GM12801 (cell line): ENCODE data around the gene C17orf50.

Experiments used
- TF ChIP-seq, protein P1 (sequence below): IDR thresholded peaks from one replicate; pipeline ENCODE4 v1.5.1; 2011; ENCODE audit warnings: control low read depth; ENCODE audit not compliant: insufficient read length; ENCODE audit errors: extremely low read depth

The C17orf50 gene

DNA sequence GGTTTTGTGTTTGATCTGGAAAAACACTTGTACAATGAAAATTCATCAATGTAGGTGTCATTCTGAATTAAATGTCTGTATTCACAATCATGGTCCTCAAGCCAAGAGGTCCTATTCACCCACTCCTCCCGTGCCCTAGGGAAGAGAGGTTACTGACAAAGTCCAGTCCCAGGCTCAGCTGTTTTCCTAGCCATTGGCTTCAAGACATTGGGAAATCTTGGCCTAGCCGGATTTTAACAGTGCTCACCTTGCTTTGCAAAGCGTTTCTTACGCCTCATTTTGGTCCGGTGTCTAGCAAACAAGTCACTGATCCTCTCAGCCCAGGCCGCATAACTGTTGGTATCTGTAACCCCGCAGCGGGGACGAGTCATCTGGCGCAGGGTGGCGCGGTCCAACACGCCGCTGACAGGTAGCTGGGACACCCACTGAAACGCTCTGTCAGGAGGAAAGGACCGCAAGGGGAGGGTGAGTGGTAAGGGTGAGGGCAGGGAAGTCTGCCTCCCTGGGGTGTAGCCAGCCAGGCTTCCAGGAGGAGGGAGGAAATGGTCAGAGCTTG lies 18.0 kb downstream of the C17orf50 start:
- TF ChIP-seq, protein P1, sequence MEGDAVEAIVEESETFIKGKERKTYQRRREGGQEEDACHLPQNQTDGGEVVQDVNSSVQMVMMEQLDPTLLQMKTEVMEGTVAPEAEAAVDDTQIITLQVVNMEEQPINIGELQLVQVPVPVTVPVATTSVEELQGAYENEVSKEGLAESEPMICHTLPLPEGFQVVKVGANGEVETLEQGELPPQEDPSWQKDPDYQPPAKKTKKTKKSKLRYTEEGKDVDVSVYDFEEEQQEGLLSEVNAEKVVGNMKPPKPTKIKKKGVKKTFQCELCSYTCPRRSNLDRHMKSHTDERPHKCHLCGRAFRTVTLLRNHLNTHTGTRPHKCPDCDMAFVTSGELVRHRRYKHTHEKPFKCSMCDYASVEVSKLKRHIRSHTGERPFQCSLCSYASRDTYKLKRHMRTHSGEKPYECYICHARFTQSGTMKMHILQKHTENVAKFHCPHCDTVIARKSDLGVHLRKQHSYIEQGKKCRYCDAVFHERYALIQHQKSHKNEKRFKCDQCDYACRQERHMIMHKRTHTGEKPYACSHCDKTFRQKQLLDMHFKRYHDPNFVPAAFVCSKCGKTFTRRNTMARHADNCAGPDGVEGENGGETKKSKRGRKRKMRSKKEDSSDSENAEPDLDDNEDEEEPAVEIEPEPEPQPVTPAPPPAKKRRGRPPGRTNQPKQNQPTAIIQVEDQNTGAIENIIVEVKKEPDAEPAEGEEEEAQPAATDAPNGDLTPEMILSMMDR = no peak

DNA sequence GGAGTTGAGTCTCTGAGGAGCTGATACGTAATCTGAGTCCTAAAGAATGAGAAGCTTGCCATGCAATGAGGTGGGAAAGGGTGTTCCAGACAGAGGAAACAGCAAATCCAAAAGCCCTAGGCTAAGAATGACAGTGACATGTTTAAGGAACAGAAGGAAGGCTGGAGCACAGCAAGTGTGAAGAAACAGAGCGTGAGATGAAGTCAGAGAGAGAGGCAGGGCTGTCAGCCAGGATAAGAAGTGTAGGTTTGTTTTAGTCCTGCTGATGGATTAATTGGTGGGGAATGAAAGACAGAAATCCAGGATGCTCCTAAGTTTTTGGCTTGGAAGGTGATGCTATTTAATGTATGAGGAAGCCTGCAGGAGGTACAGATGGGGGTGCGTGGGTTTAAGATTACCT lies 20.3 kb downstream of the C17orf50 start:
- TF ChIP-seq, protein P1 = no peak

DNA sequence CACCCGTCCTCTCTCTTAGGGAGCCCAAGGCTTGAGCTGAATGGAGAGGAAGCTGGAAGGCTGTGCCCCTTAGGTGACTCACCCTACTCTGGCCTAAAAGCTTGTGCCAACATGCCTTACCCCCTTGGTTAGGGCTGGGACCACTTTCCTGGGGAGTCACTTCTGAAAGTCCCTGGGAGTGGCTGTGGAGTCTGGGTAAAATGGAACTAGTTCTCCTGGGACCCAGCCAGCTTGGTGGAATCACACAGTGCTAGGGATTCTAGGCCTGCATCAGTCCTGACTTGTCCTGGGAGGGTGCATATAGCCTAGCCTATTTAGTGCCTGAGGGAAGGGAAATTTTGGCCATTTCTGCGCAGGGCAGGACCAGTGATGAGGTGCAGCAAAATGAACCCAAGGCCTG lies 24.2 kb downstream of the C17orf50 start:
- TF ChIP-seq, protein P1 = no peak

DNA sequence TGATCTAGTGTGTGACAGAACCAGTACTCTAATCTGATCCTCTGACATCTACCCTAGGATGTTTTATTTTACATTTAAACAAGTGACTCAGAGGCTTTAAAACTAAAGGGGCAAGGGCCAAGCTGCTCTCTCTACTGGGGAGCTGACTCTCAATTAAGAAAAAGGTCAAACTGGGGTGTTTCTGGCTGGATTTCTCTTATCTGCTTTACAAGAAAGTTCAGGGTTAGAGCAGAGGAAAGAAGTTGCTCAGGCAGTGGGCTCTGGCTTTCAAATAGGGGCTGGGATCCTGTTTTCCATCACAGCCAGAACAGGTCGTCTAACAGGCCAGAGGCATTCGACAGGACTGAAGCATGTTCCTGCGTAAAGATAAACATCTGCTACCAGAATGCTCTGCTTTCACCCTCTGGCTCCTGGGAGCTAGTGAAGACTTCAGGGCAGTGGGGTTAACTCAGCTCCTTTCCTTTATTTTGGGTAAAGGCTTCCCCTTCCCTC lies 26.3 kb downstream of the C17orf50 start:
- TF ChIP-seq, protein P1 = no peak

DNA sequence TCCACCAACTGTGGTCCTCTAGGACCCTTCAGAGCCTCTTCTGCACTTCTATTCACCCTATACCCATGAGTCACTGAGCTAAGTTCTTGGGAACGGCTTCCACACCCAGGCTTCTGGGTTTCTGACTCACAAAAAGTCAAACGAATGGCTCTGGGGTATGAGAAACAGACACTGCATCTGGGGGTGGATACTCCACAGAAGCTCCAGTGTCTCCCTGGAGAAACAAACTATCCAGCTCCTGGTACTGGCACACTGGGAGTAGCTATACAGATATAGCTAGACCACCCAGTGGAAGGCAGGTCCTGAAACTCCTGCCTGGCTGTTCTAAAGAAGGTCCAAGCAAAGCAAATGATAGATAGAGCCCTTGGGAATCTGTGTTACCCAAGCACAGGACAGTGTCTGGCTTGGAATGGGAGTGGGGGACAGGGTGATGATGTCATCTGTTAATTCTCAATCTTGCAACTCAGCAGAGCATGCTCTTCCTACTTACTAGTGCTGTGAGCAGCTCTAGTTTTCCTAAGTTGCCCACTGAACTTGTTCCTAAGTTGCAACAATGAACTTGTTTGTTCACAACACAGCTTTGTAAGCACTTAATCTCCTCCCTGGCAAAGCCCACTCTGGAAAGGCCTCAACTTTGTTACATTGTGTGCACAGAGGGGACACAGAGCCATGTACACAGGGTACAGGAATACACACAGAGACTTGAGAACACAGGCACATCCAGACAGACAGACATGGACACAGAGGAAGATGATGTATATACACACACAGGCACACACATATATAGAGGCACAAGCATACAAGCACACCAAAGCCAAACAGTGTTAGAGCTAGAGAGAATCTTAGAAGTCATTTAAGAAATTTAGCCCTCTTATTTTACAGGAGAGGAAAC lies 28.0 kb downstream of the C17orf50 start:
- TF ChIP-seq, protein P1 = no peak

DNA sequence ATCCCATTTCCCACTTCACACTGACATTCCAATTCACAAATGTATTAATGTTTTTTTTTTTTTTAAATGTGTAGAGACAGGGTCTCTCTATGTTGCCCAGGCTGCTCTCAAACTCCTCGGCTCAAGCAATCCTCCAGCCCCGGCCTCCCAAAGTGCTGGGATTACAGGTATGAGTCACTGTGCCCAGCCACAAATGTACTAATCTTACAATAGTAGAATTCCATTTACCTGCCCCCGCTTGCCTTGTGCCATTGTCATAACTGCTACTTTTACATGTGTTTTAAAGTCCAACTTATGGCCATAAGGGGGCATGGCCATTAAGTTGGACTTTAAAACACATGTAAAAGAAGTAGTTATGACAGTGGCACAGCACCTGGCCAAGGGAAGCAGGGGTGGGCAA lies 30.2 kb downstream of the C17orf50 start:
- TF ChIP-seq, protein P1 = no peak

DNA sequence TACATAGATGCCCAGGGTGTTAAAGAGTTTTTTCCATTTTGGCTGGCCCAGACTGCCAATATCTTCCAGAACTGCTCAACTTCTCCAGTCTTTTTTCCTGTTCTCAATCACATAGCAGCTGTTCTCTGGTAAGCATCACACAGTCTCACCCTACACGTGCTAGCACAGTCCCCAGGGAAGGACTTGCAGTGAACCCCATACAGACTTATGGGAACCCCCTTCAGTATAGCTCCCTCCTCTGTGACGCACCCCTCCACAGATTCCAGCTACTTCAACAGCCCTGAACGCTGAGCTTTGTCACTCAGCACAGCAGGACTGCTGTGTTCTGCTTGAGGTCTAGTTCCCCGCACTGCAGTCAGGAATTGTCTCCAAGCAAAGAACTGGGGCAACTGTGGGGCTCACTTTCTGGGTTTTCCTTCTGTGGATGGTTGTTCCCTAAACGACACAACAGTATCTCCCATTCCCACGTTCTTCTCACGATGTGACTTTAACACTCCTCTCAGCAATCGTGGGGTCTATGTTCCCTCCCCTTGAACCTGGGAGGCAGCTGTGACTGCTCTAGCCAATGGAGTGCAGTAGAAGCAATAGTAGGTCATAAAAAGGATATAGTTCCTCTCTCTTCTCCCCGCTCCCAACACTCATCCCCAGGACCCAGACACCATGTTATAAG lies 31.1 kb downstream of the C17orf50 start:
- TF ChIP-seq, protein P1 = no peak
